HCT116 (cell line): ENCODE measurements around the gene UBE2E1. TPM values are rescaled to one million over a fixed set of nuclear protein-coding genes. Genes with fewer than 3 reads are reported as not detected.

Experiments
- ATAC-seq: fragments of 200-7000 bp; cut with Tn5 transposase; 2 replicates; pipeline ENCODE4 v1.9.1; 2020; ENCODE audit warnings: mild to moderate bottlenecking, moderate library complexity
- BruUV-seq: library from RNA; stranded (reverse); fragments of 400-500 nt; replicated peaks from 2 replicates; lab custom pipeline; 2021; lab: Mats Ljungman, UMichigan
- CTCF ChIA-PET: fragments of 300-600 bp; sonication (Branson Sonifier 250); formaldehyde crosslinking; loops from one replicate; lab custom pipeline; 2021; ENCODE audit warnings: antibody characterized with exemption; lab: Charles Lee
- POLR2A ChIA-PET: fragments of 300-600, 350-600 bp; sonication (Branson Sonifier 250); formaldehyde crosslinking; loops from one replicate; lab custom pipeline; 2021; ENCODE audit warnings: antibody characterized with exemption; lab: Charles Lee
- RAD21 ChIA-PET, 2 experiments: fragments of 300-600 bp; sonication (Branson Sonifier 250); formaldehyde crosslinking; loops; one replicate each; lab custom pipeline; 2023; ENCODE audit warnings: low total read pairs in 2 of 2; ENCODE audit not compliant: uncharacterized antibody in 2 of 2, unreplicated experiment in 2 of 2, low non-redundant PET in 1 of 2; lab: Charles Lee
- DNase-seq: peaks from one replicate; pipeline ENCODE4 v3.0.0-alpha.2; 2010; ENCODE audit warnings: low read depth, low spot score
- H2AFZ ChIP-seq: fragments of 200-600 bp; shearing (Covaris generic), sonication (generic); 2 replicates; pipeline ENCODE4 v1.6.1; 2017; ENCODE audit warnings: low read depth, mixed run types, mixed read lengths, antibody characterized with exemption, low read length; ENCODE audit not compliant: poor library complexity, severe bottlenecking
- H3K27ac ChIP-seq: 2 replicates; pipeline ENCODE4 v1.5.1; 2012; ENCODE audit warnings: low read depth, low read length
- H3K27me3 ChIP-seq: fragments of 200-600 bp; sonication (generic); 2 replicates; pipeline ENCODE4 v1.6.1; 2016; ENCODE audit warnings: mixed run types, low read length, mixed read lengths; ENCODE audit not compliant: insufficient read depth
- H3K36me3 ChIP-seq, 2 experiments: fragments of 200-500 bp in 1 of 2; fragments of 200-600 bp in 1 of 2; sonication (Bioruptor generic) in 1 of 2; sonication (generic) in 1 of 2; 2 replicates each; pipeline versions ENCODE4 v1.5.1 to v1.6.1; 2014 to 2016; ENCODE audit warnings: low read length in 2 of 2, inconsistent platforms in 1 of 2, mixed read lengths in 1 of 2, mixed run types in 1 of 2; ENCODE audit not compliant: insufficient read depth in 2 of 2, control insufficient read depth in 1 of 2
- H3K4me1 ChIP-seq, 2 experiments: fragments of 200-600 bp in 1 of 2; sonication (generic) in 1 of 2; 2 replicates each; pipeline versions ENCODE4 v1.5.1 to v1.6.1; 2012 to 2017; ENCODE audit warnings: low read length in 2 of 2, inconsistent platforms in 1 of 2, mild to moderate bottlenecking in 1 of 2, mixed read lengths in 1 of 2, mixed run types in 1 of 2, moderate library complexity in 1 of 2; ENCODE audit not compliant: insufficient read depth in 2 of 2, control insufficient read depth in 1 of 2
- H3K4me2 ChIP-seq: fragments of 200-600 bp; sonication (generic); 2 replicates; pipeline ENCODE4 v1.6.1; 2017; ENCODE audit warnings: mixed run types, low read length, mixed read lengths
- H3K4me3 ChIP-seq, 2 experiments: fragments of 200-600 bp in 1 of 2; sonication (generic) in 1 of 2; replicated peaks in 1 of 2; 2 replicates each; pipeline ENCODE4 v1.5.1; 2011 to 2016; ENCODE audit warnings: low read length in 2 of 2, control low read depth in 1 of 2, low read depth in 1 of 2, mild to moderate bottlenecking in 1 of 2, mixed read lengths in 1 of 2, mixed run types in 1 of 2
- H3K79me2 ChIP-seq: fragments of 200-600 bp; sonication (generic); 2 replicates; pipeline ENCODE4 v1.6.1; 2017; ENCODE audit warnings: mild to moderate bottlenecking, mixed run types, low read length, moderate library complexity, mixed read lengths; ENCODE audit not compliant: insufficient read depth
- H3K9ac ChIP-seq: fragments of 200-600 bp; sonication (generic); 2 replicates; pipeline ENCODE4 v1.6.1; 2016; ENCODE audit warnings: low read length, mixed read lengths
- H3K9me2 ChIP-seq: fragments of 200-600 bp; sonication (generic), shearing (Covaris generic); 2 replicates; pipeline ENCODE4 v1.6.1; 2017; ENCODE audit warnings: mixed run types, mild to moderate bottlenecking, moderate library complexity; ENCODE audit not compliant: insufficient read depth
- H3K9me3 ChIP-seq, 2 experiments: fragments of 200-500 bp in 1 of 2; fragments of 200-600 bp in 1 of 2; sonication (Bioruptor generic) in 1 of 2; sonication (generic) in 1 of 2; 2 replicates each; pipeline ENCODE4 v1.6.1; 2014 to 2017; ENCODE audit warnings: low read length in 2 of 2, mixed read lengths in 2 of 2, inconsistent platforms in 1 of 2, low read depth in 1 of 2, mild to moderate bottlenecking in 1 of 2, mixed run types in 1 of 2, moderate library complexity in 1 of 2; ENCODE audit not compliant: control insufficient read depth in 1 of 2, insufficient read depth in 1 of 2
- H4K20me1 ChIP-seq: fragments of 200-600 bp; sonication (generic), shearing (Covaris generic); 2 replicates; pipeline ENCODE4 v1.6.1; 2017; ENCODE audit warnings: mixed run types, mild to moderate bottlenecking, moderate library complexity; ENCODE audit not compliant: insufficient read depth
- ATF3 ChIP-seq: IDR thresholded peaks from 2 replicates; pipeline ENCODE4 v1.6.1; 2012
- CTCF ChIP-seq, 3 experiments: fragments of 200-600 bp in 1 of 3; sonication (generic) in 1 of 3; IDR thresholded peaks in 2 of 3; conservative IDR thresholded peaks in 1 of 3; 2 replicates each; pipeline ENCODE4 v1.5.1; 2012 to 2017; ENCODE audit warnings: low read depth in 2 of 3, low read length in 2 of 3, antibody characterized with exemption in 1 of 3, borderline replicate concordance in 1 of 3, control low read depth in 1 of 3, mild to moderate bottlenecking in 1 of 3, mixed read lengths in 1 of 3, mixed run types in 1 of 3, moderate library complexity in 1 of 3; ENCODE audit not compliant: insufficient read depth in 1 of 3
- EGR1 ChIP-seq: IDR thresholded peaks from 2 replicates; pipeline ENCODE4 v1.6.1; 2012; ENCODE audit warnings: low read depth
- ELF1 ChIP-seq: IDR thresholded peaks from 2 replicates; pipeline ENCODE4 v1.6.1; 2012; ENCODE audit warnings: low read depth, borderline replicate concordance
- EZH2 ChIP-seq: fragments of 200-600 bp; sonication (generic); IDR thresholded peaks from 2 replicates; pipeline ENCODE4 v1.6.1; 2017; ENCODE audit warnings: antibody characterized with exemption, mixed run types
- EZH2phosphoT487 ChIP-seq: fragments of 200-600 bp; IDR thresholded peaks from 2 replicates; pipeline ENCODE4 v1.6.1; 2018; ENCODE audit warnings: antibody characterized with exemption, borderline replicate concordance
- JUND ChIP-seq: IDR thresholded peaks from 2 replicates; pipeline ENCODE4 v1.6.1; 2012
- POLR2A ChIP-seq: IDR thresholded peaks from 2 replicates; pipeline ENCODE4 v1.7.0; 2011; ENCODE audit warnings: borderline replicate concordance; ENCODE audit not compliant: insufficient read depth, insufficient read length; ENCODE audit errors: extremely low read depth
- POLR2AphosphoS5 ChIP-seq: IDR thresholded peaks from 2 replicates; pipeline ENCODE4 v1.6.1; 2011; ENCODE audit warnings: mild to moderate bottlenecking, low read depth, low read length, moderate library complexity
- SIN3A ChIP-seq: IDR thresholded peaks from 2 replicates; pipeline ENCODE4 v1.6.1; 2012; ENCODE audit warnings: low read depth
- SP1 ChIP-seq: IDR thresholded peaks from 2 replicates; pipeline ENCODE4 v1.6.1; 2012; ENCODE audit warnings: low read depth
- TCF7L2 ChIP-seq: IDR thresholded peaks from 2 replicates; pipeline ENCODE4 v1.7.0; 2011; ENCODE audit warnings: borderline replicate concordance, inconsistent platforms; ENCODE audit not compliant: insufficient read depth, insufficient read length; ENCODE audit errors: extremely low read depth
- YY1 ChIP-seq: IDR thresholded peaks from 2 replicates; pipeline ENCODE4 v1.6.1; 2011; ENCODE audit warnings: low read length, low read depth, moderate library complexity, mild to moderate bottlenecking; ENCODE audit not compliant: insufficient replicate concordance; ENCODE audit errors: extremely low read depth
- ZBTB33 ChIP-seq: IDR thresholded peaks from 2 replicates; pipeline ENCODE4 v1.6.1; 2011; ENCODE audit warnings: mild to moderate bottlenecking, low read length, moderate library complexity; ENCODE audit not compliant: insufficient replicate concordance; ENCODE audit errors: extremely low read depth
- ZFX ChIP-seq: fragments of 450-650 bp; IDR thresholded peaks from 2 replicates; pipeline ENCODE4 v1.6.1; 2017
- ZNF274 ChIP-seq: fragments of 200-500 bp; sonication (Bioruptor generic); IDR thresholded peaks from 2 replicates; pipeline ENCODE4 v1.6.1; 2014; ENCODE audit warnings: mild to moderate bottlenecking, low read depth, low read length, inconsistent platforms
- intact Hi-C: fragments of 100-400 bp; cut with micrococcal nuclease; formaldehyde crosslinking; loops from 2 replicates; pipeline ENCODE4 v1.10.0; 2022
- total RNA-seq: library from RNA; stranded (reverse); gene quantifications from one replicate; pipeline ENCODE4 v1.2.1, GENCODE V29; 2021; ENCODE audit not compliant: unreplicated experiment
- TF ChIP-seq, protein P1 (sequence below): IDR thresholded peaks from 2 replicates; pipeline ENCODE4 v1.6.1; 2012

The UBE2E1 gene
- total RNA-seq, 1 experiment from 2014 or later = 75.1 TPM

DNA sequence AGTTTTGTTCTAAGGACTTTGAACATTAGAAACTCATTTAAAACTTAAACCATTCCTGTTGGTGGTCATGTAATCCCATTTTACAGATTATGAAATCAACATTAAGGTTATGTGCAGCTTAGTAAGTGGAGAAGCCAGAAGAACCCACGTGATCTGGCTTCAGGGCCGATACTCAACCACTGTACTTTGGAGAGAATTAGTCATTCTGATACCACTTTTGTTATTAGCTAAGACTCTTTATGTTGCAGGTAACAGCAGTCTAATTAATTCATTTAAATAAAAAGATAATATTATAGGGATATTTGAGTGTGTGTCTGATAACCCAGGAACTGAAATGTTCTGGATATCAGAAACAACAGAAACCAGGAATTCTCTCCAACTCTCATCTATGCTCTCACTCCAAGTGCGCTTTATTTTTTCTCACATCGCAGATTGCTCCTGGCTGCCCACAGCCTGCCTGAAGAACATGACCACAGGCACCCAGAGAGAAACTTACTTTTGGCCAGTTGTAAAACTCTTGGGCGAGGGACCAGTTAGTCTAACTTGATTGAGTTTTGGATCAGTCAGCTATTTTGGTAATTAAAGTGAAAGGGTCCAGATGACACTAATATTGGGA is 25.2 kb downstream of the UBE2E1 start:
- ATAC-seq = no peak
- no peak overlapping the region for H3K4me3 ChIP-seq
- no peaks in the 10 kb centered on the region for H3K36me3 ChIP-seq
- no peaks in the 10 kb centered on the region; the same call in 1 of the 2 replicates for H4K20me1 ChIP-seq
- no peaks in the 10 kb centered on the region for H3K9me2 ChIP-seq
- peaks cover 0 to 9% of the 10 kb centered on the region in 2 experiments; a peak in 2 of 4 replicates for H3K4me1 ChIP-seq
- RAD21 ChIA-PET = no interaction called here
- no peak overlapping the region for H2AFZ ChIP-seq
- no peak overlapping the region for H3K27ac ChIP-seq
- intact Hi-C loops = no loop called here
- CTCF ChIA-PET = no interaction called here
- POLR2A ChIA-PET = interaction anchor here (0.5 to 1.0 kb wide), 4 partner anchors 52 to 1861 kb away, joined by 3 read pairs; partner anchors contain the start of genes NKIRAS1 and RPL15
- BruUV-seq = no TSS peak
- H3K9ac ChIP-seq = no peak overlapping the region
- no peaks in the 10 kb centered on the region for H3K9me3 ChIP-seq
- TF ChIP-seq TCF7L2 = no peak
- TF ChIP-seq YY1 = no peak
- TF ChIP-seq ZFX = no peak
- no peak for TF ChIP-seq EZH2
- no peak for TF ChIP-seq SP1
- TF ChIP-seq POLR2AphosphoS5 = no peak
- no peak for TF ChIP-seq EZH2phosphoT487
- TF ChIP-seq ELF1 = no peak
- TF ChIP-seq ATF3 = no peak
- TF ChIP-seq JUND = no peak
- TF ChIP-seq EGR1 = no peak
- TF ChIP-seq ZNF274 = no peak
- TF ChIP-seq, protein P1, sequence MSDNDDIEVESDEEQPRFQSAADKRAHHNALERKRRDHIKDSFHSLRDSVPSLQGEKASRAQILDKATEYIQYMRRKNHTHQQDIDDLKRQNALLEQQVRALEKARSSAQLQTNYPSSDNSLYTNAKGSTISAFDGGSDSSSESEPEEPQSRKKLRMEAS = no peak
- no peak for TF ChIP-seq ZBTB33
- no peak for TF ChIP-seq CTCF (IDR thresholded peaks at IDR 0.05 in 2 of 3, conservative IDR thresholded peaks at IDR 0.05 in 1 of 3; ENCODE audit: borderline replicate concordance in 1 of 3, insufficient read depth in 1 of 3, low read depth in 2 of 3, low read length in 2 of 3)
- TF ChIP-seq SIN3A = no peak
- no peak for TF ChIP-seq POLR2A
- H3K79me2 ChIP-seq = peaks cover 51% of the 10 kb centered on the region
- DNase-seq = no peak
- H3K27me3 ChIP-seq = no peaks in the 10 kb centered on the region
- H3K4me2 ChIP-seq = 0 out of 2 replicates have a peak overlapping the region, but pooled peaks have one; percentile 2
